ENCODE data around the gene PINLYP. TPM values are rescaled to one million over a fixed set of nuclear protein-coding genes. Genes with fewer than 3 reads are reported as not detected.
"Not testable (repeated sequence)": the region's sequence is repeated elsewhere in the genome, so short reads cannot be mapped to it uniquely, and the experiment has no call there.

The PINLYP gene
- total RNA-seq, 1 donor from 2014 or later: 9.5 TPM

GRCh38 chr19:43598445-43599240 lies 23.0 kb downstream of the PINLYP start:
- Mint-ChIP-seq H3K4me3 (peak overlapping the region; percentile 99), H3K36me3 (ENCODE audit: low read depth) (peaks cover 4% of the 10 kb centered on the region), H3K27me3 (ENCODE audit: low read depth) (peaks cover 7% of the 10 kb centered on the region), H3K4me1 (peaks cover 34% of the 10 kb centered on the region), H3K9me3 (no peaks in the 10 kb centered on the region), H3K27ac (ENCODE audit: unreplicated experiment) (no peak overlapping the region)
- no peak for DNase-seq (ENCODE audit: low read depth, low spot score)
- TF ChIP-seq, protein P1, sequence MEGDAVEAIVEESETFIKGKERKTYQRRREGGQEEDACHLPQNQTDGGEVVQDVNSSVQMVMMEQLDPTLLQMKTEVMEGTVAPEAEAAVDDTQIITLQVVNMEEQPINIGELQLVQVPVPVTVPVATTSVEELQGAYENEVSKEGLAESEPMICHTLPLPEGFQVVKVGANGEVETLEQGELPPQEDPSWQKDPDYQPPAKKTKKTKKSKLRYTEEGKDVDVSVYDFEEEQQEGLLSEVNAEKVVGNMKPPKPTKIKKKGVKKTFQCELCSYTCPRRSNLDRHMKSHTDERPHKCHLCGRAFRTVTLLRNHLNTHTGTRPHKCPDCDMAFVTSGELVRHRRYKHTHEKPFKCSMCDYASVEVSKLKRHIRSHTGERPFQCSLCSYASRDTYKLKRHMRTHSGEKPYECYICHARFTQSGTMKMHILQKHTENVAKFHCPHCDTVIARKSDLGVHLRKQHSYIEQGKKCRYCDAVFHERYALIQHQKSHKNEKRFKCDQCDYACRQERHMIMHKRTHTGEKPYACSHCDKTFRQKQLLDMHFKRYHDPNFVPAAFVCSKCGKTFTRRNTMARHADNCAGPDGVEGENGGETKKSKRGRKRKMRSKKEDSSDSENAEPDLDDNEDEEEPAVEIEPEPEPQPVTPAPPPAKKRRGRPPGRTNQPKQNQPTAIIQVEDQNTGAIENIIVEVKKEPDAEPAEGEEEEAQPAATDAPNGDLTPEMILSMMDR (conservative IDR thresholded peaks at IDR 0.05): no peak

- H3K4me3 Mint-ChIP-seq: no peak overlapping the region
- no peaks in the 10 kb centered on the region for H3K9me3 Mint-ChIP-seq
- peaks cover 7% of the 10 kb centered on the region for H3K36me3 Mint-ChIP-seq (ENCODE audit: low read depth)
- TF ChIP-seq, protein P1 (conservative IDR thresholded peaks at IDR 0.05): no peak
- H3K27ac Mint-ChIP-seq (ENCODE audit: unreplicated experiment): no peak overlapping the region
- no peak for DNase-seq (ENCODE audit: low read depth, low spot score)
- peaks cover 30% of the 10 kb centered on the region for H3K4me1 Mint-ChIP-seq
- H3K27me3 Mint-ChIP-seq (ENCODE audit: low read depth): peaks cover 7% of the 10 kb centered on the region
These were observed 24.2 kb downstream of the PINLYP start for GRCh38 chr19:43599635-43600295.

GRCh38 chr19:43600326-43600725 lies 24.7 kb downstream of the PINLYP start:
- not testable (repeated sequence) for DNase-seq (ENCODE audit: low read depth, low spot score); H3K27me3 Mint-ChIP-seq (ENCODE audit: low read depth); H3K27ac Mint-ChIP-seq (ENCODE audit: unreplicated experiment); H3K4me3 Mint-ChIP-seq; H3K36me3 Mint-ChIP-seq (ENCODE audit: low read depth); H3K9me3 Mint-ChIP-seq
- peaks cover 28% of the 10 kb centered on the region for H3K4me1 Mint-ChIP-seq

- peak overlapping the region; percentile 62 for H3K27ac Mint-ChIP-seq (ENCODE audit: unreplicated experiment)
- TF ChIP-seq, protein P1 (conservative IDR thresholded peaks at IDR 0.05): no peak
- peaks cover 6% of the 10 kb centered on the region for H3K4me1 Mint-ChIP-seq
- H3K9me3 Mint-ChIP-seq: no peaks in the 10 kb centered on the region
- no peak overlapping the region for H3K4me3 Mint-ChIP-seq
- H3K36me3 Mint-ChIP-seq (ENCODE audit: low read depth): peaks cover 6% of the 10 kb centered on the region
- no peak for DNase-seq (ENCODE audit: low read depth, low spot score)
- H3K27me3 Mint-ChIP-seq (ENCODE audit: low read depth): no peaks in the 10 kb centered on the region
These were observed 30.4 kb downstream of the PINLYP start for GRCh38 chr19:43605875-43606568.

DNA sequence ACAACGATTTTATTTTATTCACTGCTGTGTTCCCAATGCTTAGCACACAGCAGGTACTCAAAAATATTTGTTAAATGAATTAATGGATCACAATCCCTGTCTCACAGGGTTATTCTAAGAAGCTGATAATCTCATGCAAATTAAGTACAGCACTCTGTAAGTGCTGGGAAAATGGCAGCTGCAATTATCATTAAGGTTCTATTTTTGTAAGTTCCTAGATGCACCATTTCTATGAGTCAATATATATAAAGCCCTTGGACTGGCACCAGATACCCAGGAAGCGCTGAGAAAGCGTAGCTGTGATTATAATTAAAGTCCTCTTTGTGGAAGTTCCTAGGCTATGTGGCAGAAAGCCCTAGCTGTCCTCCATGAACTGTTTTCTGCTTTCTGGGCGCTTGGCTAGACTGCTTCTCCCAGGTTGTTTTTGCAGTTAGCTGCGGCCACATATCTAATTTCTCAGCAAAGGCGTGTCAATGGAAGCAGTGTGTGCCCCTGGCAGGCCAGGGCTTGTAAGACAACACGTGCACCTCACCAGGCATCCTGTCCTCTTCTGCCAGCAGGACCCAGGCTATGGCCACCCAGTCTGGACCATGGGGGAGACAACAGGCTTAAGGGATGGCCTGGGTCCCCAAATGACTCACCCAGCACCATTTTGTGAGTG lies 31.1 kb downstream of the PINLYP start:
- peaks cover 7% of the 10 kb centered on the region for H3K36me3 Mint-ChIP-seq (ENCODE audit: low read depth)
- peaks cover 6% of the 10 kb centered on the region for H3K4me1 Mint-ChIP-seq
- H3K4me3 Mint-ChIP-seq: no peak overlapping the region
- DNase-seq (ENCODE audit: low read depth, low spot score): no peak
- no peaks in the 10 kb centered on the region for H3K27me3 Mint-ChIP-seq (ENCODE audit: low read depth)
- no peaks in the 10 kb centered on the region for H3K9me3 Mint-ChIP-seq
- peak overlapping the region; percentile 62 for H3K27ac Mint-ChIP-seq (ENCODE audit: unreplicated experiment)
- TF ChIP-seq, protein P1 (conservative IDR thresholded peaks at IDR 0.05): no peak

All from neural crest cell (in vitro differentiated cells).